ENCODE data around the gene BCL11B. TPM values are rescaled to one million over a fixed set of nuclear protein-coding genes. Genes with fewer than 3 reads are reported as not detected.

Gene BCL11B
- total and polyA plus RNA-seq, 2 of the 8 experiments (the other 6 are each of a cell fraction or from before 2014, with no cell fraction given), result 0.63 to 5.9 TPM

- peak in 1 of 2 experiments; percentile 68 for DNase-seq (ENCODE audit: low read depth in 1 of 2, low spot score in 2 of 2)
- H2AK5ac ChIP-seq (ENCODE audit: low read depth, low read length), result no peak overlapping the region
- H3K4ac ChIP-seq (replicated peaks; ENCODE audit: insufficient read length, low read depth, low read length), result no peak overlapping the region
- no peaks in the 10 kb centered on the region; the same call in 1 of the 2 replicates for H3K79me1 ChIP-seq (ENCODE audit: low read depth, low read length)
- H2AFZ ChIP-seq (ENCODE audit: low read length), result no peak overlapping the region
- no peak overlapping the region for H3K9ac ChIP-seq (replicated peaks in 1 of 4; ENCODE audit: extremely low read depth in 1 of 4, low read depth in 3 of 4, low read length in 3 of 4)
- H3K4me1 ChIP-seq (replicated peaks in 1 of 4; ENCODE audit: control insufficient read depth in 3 of 4, insufficient read depth in 4 of 4, low read length in 3 of 4), result peaks cover 0 to 11% (median 8%) of the 10 kb centered on the region in 4 experiments; a peak in 6 of 7 replicates
- no peak for FAIRE-seq
- H2BK15ac ChIP-seq (ENCODE audit: low read length), result no peak overlapping the region
- H3K4me3 ChIP-seq (ENCODE audit: extremely low read depth in 1 of 4, insufficient read depth in 2 of 4, low read depth in 3 of 4, low read length in 4 of 4), result no peak overlapping the region
- H3K9me3 ChIP-seq (ENCODE audit: insufficient read depth in 2 of 2, low read depth in 1 of 2, low read length in 1 of 2), result no peaks in the 10 kb centered on the region
- H4K8ac ChIP-seq (ENCODE audit: extremely low read depth, insufficient read depth, low read length), result no peak overlapping the region; the same call in 1 of the 2 replicates
- peaks cover 0 to 10% (median 1%) of the 10 kb centered on the region in 4 experiments; a peak in 1 of 8 replicates for H3K36me3 ChIP-seq (ENCODE audit: control insufficient read depth in 2 of 4, insufficient read depth in 4 of 4, low read length in 3 of 4)
- POLR2A ChIA-PET (ENCODE audit: partially characterized antibody), result interaction anchor here (1.0 to 1.3 kb wide), 3 partner anchors 9 to 48 kb away, joined by 3 to 4 read pairs (median 3); no protein-coding TSS in a partner anchor
- peak overlapping the region; percentile 81; the same call in 1 of the 2 replicates for H2BK5ac ChIP-seq (ENCODE audit: low read depth, low read length)
- H3K4me2 ChIP-seq (ENCODE audit: insufficient read depth in 1 of 2, low read depth in 2 of 2, low read length in 2 of 2), result no peak overlapping the region
- H4K5ac ChIP-seq (ENCODE audit: insufficient read length, low read depth, low read length), result no peak overlapping the region
- CTCF ChIA-PET (ENCODE audit: partially characterized antibody), result interaction anchor here (0.7 to 2.9 kb wide), 26 partner anchors 9 to 435 kb away, joined by 3 to 25 read pairs (median 3); no protein-coding TSS in a partner anchor
- H4K91ac ChIP-seq (replicated peaks; ENCODE audit: insufficient read length, low read length), result no peak overlapping the region
- no peak overlapping the region for H3K23ac ChIP-seq (ENCODE audit: insufficient read length)
- 0 out of 2 replicates have a peak overlapping the region, but pooled peaks have one; percentile 27 for H2BK12ac ChIP-seq (ENCODE audit: low read depth, low read length)
- no peak overlapping the region for H2BK120ac ChIP-seq (replicated peaks; ENCODE audit: low read depth, low read length)
- WGBS, 2 experiments (ENCODE audit: extremely low coverage in 1 of 2, insufficient coverage in 1 of 2, insufficient read length in 1 of 2, insufficient replicate concordance in 2 of 2, low coverage in 1 of 2, low lambda C conversion rate in 2 of 2, missing lambda C conversion rate in 1 of 2), result 86% methylated on average over 57 of the region's 79 CpGs; no CpG with 5 or more reads in 1 of the 2 experiments
- no peaks in the 10 kb centered on the region for H3K27me3 ChIP-seq (replicated peaks in 1 of 4; ENCODE audit: control insufficient read depth in 3 of 4, extremely low read depth in 1 of 4, insufficient read depth in 3 of 4, low read length in 3 of 4)
- H3K79me2 ChIP-seq (ENCODE audit: control insufficient read depth in 1 of 2, insufficient read depth in 2 of 2, low read length in 2 of 2), result no peaks in the 10 kb centered on the region
- H3K18ac ChIP-seq (ENCODE audit: extremely low read depth, low read length), result no peak overlapping the region
- H3K27ac ChIP-seq (ENCODE audit: low read depth, low read length), result no peak overlapping the region
- H3K23me2 ChIP-seq (ENCODE audit: low read depth, low read length), result no peaks in the 10 kb centered on the region
- no peak overlapping the region for H2BK20ac ChIP-seq (ENCODE audit: low read length)
- no peak overlapping the region for H3K14ac ChIP-seq (ENCODE audit: insufficient read length)
- H4K20me1 ChIP-seq (replicated peaks in 1 of 2; ENCODE audit: control insufficient read depth in 1 of 2, insufficient read depth in 2 of 2, low read length in 2 of 2), result no peaks in the 10 kb centered on the region
- H3K56ac ChIP-seq (replicated peaks; ENCODE audit: insufficient read length, low read depth, low read length), result no peak overlapping the region
- TF ChIP-seq GTF2F1 (IDR thresholded peaks at IDR 0.05; ENCODE audit: borderline replicate concordance, low read depth, low read length) (no peak), CTCF (IDR thresholded peaks at IDR 0.05; ENCODE audit: control extremely low read depth in 1 of 3, insufficient read depth in 1 of 3, low read depth in 1 of 3, low read length in 3 of 3) (peak in 1 of 3 experiments; percentile 53; a peak in 1 of 4 replicates), NANOG (IDR thresholded peaks at IDR 0.05; ENCODE audit: insufficient read depth, low read depth, low read length, poor library complexity, severe bottlenecking) (no peak), SAP30 (IDR thresholded peaks at IDR 0.05; ENCODE audit: insufficient read depth, insufficient replicate concordance, low read length) (no peak), JUND (IDR thresholded peaks at IDR 0.05; ENCODE audit: low read length) (no peak), KDM5A (IDR thresholded peaks at IDR 0.05; ENCODE audit: low read length) (no peak), CTBP2 (IDR thresholded peaks at IDR 0.05; ENCODE audit: borderline replicate concordance, insufficient read depth, insufficient read length, low read length) (no peak), YY1 (IDR thresholded peaks at IDR 0.05; ENCODE audit: low read depth, low read length) (no peak), KDM4A (IDR thresholded peaks at IDR 0.05; ENCODE audit: low read depth, low read length, severe bottlenecking) (no peak)
Measured at GRCh38 chr14:99174081-99174769, 97.8 kb downstream of the BCL11B start.

All from H1 (cell line).